Bladder microvascular endothelial cell (primary cell): ENCODE results near the gene CD101. TPM values are rescaled to one million over a fixed set of nuclear protein-coding genes. Genes with fewer than 3 reads are reported as not detected.

Source experiments
- total RNA-seq: library from RNA; depleted of rRNA; stranded (reverse); fragments of >200 nt; gene quantifications from 2 replicates; pipeline ENCODE4 v1.2.3, GENCODE V29; 2014

Gene CD101, protein sequence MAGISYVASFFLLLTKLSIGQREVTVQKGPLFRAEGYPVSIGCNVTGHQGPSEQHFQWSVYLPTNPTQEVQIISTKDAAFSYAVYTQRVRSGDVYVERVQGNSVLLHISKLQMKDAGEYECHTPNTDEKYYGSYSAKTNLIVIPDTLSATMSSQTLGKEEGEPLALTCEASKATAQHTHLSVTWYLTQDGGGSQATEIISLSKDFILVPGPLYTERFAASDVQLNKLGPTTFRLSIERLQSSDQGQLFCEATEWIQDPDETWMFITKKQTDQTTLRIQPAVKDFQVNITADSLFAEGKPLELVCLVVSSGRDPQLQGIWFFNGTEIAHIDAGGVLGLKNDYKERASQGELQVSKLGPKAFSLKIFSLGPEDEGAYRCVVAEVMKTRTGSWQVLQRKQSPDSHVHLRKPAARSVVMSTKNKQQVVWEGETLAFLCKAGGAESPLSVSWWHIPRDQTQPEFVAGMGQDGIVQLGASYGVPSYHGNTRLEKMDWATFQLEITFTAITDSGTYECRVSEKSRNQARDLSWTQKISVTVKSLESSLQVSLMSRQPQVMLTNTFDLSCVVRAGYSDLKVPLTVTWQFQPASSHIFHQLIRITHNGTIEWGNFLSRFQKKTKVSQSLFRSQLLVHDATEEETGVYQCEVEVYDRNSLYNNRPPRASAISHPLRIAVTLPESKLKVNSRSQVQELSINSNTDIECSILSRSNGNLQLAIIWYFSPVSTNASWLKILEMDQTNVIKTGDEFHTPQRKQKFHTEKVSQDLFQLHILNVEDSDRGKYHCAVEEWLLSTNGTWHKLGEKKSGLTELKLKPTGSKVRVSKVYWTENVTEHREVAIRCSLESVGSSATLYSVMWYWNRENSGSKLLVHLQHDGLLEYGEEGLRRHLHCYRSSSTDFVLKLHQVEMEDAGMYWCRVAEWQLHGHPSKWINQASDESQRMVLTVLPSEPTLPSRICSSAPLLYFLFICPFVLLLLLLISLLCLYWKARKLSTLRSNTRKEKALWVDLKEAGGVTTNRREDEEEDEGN
- 0.44 TPM in 1 of 2 replicates, not detected in the other for total RNA-seq

DNA sequence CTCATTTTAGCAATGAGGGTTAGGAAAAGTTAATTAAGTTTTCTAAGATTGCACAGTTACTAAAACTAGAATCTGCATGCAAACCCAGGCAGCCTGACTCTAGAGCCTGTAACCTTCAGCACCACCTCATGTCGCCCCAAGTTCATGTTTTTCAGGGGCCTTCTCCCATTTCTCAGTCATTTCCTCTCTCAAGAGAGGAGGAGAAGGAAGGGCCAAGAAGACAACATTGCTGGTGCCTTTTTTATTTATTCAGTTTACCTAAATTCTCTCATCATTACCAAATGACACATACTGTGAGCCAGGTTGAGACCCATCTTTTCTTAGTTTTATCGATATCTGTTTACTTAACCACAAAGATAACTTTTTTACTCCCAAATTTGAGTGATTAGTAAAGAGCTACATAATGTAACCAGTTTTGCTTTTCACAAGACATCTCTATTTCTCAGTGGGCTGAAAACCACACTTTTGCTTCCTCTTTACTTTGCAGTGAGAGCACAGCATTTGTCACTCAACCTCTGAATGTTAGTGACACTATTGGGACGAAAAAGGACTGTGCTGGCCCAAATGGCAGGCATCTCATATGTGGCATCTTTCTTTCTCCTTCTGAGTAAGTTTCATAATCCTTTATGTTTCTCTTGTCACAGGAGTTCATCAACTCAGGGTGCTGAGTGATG, at the start of gene CD101:
Gene CD101, plus strand, starts transcription at position 507 of the 674 bp plus-strand sequence. Its CDS starts 58 bp downstream, at position 565.

DNA sequence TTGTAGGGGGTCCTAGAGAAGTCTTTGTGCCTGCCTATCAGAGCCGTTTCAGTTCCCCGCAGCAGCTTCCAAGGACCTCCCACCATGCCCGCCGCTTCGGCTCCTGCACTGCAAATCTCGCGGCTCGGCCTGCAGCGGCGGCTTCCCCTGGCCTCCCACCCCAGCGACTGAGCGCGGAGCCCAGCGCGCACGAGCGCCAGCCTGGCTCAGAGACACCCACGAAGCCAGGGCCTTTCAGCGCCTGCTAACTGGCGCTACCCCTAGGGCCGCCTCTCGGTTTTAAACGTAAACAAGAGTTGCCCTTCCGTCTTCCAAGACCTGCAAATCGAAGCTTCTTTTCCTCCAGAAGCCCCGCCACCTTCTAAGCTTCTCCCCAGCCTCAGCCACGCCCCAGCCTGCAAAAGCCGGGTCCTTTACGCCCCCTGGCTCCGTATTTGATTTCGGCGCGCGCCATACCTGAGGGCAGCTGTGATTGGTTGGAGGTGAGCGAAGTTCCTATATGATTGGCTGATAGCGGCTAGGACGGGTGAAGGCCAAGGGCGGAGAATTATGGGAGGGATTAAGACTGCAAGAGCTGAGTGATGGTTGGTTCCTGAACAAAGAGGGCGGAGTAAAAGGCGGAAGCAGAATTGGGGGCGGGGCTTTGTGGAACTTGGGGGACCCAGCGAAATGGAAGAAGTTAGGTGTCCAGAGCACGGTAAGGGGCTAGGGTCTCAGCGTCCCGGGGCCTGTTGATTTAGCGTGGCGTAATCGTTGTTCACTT, 58.3 kb downstream of the CD101 start, which contains the start of gene TTF2:
Gene TTF2, plus strand, starts transcription at position 649 of the 763 bp plus-strand sequence. Its CDS starts 21 bp downstream, at position 670.

Other genes starting within 250 kb of the CD101 start
- not detected in 2 replicates for gene CD2, start 247.3 kb upstream of the CD101 start, total RNA-seq
- 2.3 and 142 TPM in 2 replicates for gene PTGFRN, start 91.8 kb upstream of the CD101 start, total RNA-seq
- 10.8 and 21.2 TPM in 2 replicates for gene TTF2, start 58.6 kb downstream of the CD101 start, total RNA-seq
- gene TRIM45, start 120.0 kb downstream of the CD101 start, total RNA-seq, result 0.65 and 1.3 TPM in 2 replicates
- gene VTCN1, start 209.2 kb downstream of the CD101 start, total RNA-seq, result not detected in 2 replicates